OCI-LY7 (cell line): Measurements from ENCODE around the gene SP140L.

ENCODE experiments used
- CTCF ChIP-seq: fragments of 200-600 bp; sonication (generic); conservative IDR thresholded peaks from 2 replicates; pipeline ENCODE4 v1.5.1; 2014; ENCODE audit warnings: mild to moderate bottlenecking, antibody characterized with exemption, low read length, moderate library complexity, mixed read lengths
- EZH2phosphoT487 ChIP-seq: fragments of 200-600 bp; sonication (generic); IDR thresholded peaks from 2 replicates; pipeline ENCODE4 v1.6.1; 2018; ENCODE audit warnings: low read depth, borderline replicate concordance, mild to moderate bottlenecking, mixed run types, antibody characterized with exemption, low read length, moderate library complexity, mixed read lengths

- TF ChIP-seq CTCF (no peak; the same call in 1 of the 2 replicates), EZH2phosphoT487 (no peak)
Measured at GRCh38 chr2:230323385-230324106, 3.4 kb upstream of the SP140L start.
